Stimulated activated naive CD4-positive, alpha-beta T cell (primary cell): ENCODE data around the gene KCNIP1.

Experiments
- DNase-seq, 6 experiments: peaks; one replicate each; lab custom pipeline; 2025; lab: John Stamatoyannopoulos, UW

KCNIP1 gene

GRCh38 chr5:170483701-170484458, 19.9 kb upstream of the KCNIP1 start:
- DNase-seq, result no peak

- DNase-seq, result no peak
These were observed 19.4 kb upstream of the KCNIP1 start for GRCh38 chr5:170484459-170484831.

DNA sequence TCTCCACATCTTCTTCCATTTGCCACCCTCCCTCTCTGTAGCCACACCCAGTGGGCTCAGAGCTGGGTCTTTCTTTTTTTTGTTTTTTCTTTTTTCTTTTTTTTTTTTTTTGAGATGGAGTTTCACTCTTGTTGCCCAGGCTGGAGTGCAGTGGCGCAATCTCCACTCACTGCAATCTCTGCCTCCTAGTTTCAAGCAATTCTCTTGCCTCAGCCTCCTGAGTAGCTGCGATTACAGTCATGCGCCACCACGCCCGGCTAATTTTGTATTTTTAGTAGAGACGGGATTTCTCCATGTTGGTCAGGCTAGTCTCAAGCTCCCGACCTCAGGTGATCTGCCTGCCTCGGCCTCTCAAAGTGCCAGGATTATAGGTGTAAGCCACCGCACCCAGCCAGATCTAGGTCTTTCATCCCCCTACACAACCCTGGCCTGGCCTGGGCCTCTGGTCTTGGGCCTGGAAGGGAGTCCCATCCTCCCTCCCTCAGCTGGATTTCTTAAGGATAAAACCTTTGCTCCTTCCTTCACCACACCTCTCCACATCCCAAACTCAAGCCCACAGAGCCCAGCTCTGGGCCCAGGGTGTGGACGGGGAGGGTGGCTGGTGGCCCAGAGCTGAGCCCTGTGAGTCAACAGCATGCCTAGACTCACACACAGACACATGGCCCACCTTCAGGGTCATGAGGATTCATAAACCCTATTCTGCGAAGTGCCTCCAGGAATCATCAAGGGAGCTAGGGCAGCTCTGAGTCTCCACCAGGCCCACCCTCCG, 18.8 kb upstream of the KCNIP1 start:
- DNase-seq, result no peak

DNA sequence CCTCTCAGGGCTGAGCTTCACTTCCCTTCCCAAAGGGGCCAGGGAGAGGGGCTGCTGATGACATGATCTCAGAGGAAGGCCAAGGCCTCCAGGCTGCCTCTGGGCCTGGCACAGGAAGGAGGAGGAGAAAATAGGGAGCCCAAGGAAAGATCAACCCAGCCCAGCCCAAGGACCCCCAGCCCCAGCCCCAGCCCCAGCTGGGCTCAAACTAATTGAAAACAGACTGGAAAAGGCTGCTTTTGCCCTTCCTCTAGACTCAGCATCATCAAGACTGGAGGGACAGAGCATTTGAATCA, 18.3 kb upstream of the KCNIP1 start:
- no peak for DNase-seq

DNA sequence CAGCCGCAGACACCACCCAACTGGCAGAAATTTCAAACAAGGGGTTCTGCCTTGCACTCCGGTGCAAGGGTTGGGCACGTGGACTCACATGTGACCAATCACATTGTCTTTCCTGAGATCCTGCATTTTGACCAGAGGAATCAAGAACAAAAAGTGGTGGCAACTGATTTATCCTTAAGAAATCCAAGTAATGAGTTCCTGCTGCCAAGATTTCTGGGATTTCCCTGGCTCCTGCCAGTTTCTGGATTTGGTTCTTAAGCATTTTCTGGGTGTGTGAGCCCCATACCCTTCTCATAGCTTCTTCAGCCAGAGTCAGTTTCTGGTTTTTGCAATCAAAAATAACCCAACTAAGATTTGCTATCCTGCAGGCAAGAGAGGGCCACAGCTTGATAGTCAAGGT, 17.4 kb upstream of the KCNIP1 start:
- no peak for DNase-seq

GRCh38 chr5:170488570-170488969, 15.2 kb upstream of the KCNIP1 start:
- no peak for DNase-seq

- DNase-seq, result no peak
These were observed 14.6 kb upstream of the KCNIP1 start for GRCh38 chr5:170489199-170489598.

- DNase-seq, result no peak
These were observed 13.4 kb upstream of the KCNIP1 start for GRCh38 chr5:170490381-170490780.

DNA sequence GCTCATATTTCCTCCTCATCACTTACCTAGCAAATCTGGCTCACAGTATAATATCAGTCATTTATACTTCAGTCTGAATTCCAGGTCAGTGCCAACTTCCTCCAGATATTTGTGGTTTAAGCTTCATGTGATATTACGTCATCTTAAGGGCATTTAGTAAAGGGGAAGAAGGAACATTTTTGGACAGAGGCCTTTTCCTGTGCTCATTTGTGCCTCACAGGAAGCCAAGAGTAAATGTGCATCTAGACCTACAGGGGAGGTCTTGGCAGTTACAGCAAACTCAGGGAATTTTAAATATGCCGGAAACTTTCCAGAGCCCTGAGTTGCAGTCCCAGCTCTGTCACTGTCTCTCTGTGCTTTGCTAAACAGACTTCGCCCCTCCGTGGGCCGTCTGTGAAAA, 12.3 kb upstream of the KCNIP1 start:
- no peak for DNase-seq

DNA sequence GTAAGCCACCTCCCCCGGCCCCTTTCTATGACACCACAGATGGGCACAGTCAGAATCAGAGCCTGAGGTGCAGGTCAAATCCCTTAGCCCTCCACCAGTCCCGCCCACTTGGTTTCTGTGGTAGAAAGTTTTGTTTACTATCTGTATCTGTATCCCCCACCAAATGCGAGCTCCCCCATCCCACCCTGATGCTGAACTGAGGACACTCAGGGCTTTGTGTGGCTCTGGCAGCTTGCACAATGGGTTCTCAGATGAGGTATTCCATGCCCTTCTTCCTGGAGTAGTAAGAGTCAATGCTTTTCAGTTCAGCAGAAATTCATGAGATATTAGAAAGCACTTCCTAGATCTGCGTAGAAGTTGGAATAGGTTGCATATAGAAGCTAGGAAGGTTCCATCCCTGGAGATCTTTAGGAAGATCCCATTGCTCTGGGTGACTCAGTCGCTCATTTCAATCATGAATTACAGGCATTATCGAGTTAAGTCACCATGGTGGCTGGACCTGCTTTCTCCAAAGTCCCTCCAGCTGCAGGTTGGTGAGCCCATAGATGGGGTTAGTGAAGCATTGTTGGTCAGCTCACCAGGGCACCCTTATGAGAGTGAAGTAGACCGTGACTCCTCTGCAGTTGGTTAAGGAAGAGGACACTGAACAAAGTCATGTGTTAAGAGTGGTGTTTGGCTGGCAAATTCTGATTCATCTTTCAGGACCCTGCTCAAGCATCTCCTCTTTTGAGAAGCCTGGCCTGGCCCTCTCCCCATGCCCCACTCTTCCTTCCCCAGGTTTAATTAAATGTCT, 10.6 kb upstream of the KCNIP1 start:
- DNase-seq, result no peak

GRCh38 chr5:170494041-170494440, 9.8 kb upstream of the KCNIP1 start:
- no peak for DNase-seq

- DNase-seq, result no peak
These were observed 7.8 kb upstream of the KCNIP1 start for GRCh38 chr5:170495825-170496661.

DNA sequence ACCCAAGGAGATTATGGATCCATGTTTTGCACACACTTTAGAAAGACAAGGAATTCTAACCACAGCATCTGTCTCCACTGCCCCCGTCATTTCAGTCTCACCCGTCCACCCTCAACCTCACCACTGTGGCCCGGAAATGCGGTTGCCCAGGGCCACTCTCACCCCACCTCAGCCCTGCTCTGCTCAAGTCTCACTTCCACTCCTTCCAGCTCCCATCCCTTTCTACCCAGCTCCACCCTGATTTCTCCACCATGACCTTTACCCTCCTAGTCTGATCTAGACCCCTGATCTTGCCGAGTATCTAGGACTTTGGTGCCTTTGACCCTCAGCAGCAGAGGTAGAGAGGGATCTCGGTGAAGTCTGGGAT, 7.2 kb upstream of the KCNIP1 start:
- DNase-seq, result no peak

DNA sequence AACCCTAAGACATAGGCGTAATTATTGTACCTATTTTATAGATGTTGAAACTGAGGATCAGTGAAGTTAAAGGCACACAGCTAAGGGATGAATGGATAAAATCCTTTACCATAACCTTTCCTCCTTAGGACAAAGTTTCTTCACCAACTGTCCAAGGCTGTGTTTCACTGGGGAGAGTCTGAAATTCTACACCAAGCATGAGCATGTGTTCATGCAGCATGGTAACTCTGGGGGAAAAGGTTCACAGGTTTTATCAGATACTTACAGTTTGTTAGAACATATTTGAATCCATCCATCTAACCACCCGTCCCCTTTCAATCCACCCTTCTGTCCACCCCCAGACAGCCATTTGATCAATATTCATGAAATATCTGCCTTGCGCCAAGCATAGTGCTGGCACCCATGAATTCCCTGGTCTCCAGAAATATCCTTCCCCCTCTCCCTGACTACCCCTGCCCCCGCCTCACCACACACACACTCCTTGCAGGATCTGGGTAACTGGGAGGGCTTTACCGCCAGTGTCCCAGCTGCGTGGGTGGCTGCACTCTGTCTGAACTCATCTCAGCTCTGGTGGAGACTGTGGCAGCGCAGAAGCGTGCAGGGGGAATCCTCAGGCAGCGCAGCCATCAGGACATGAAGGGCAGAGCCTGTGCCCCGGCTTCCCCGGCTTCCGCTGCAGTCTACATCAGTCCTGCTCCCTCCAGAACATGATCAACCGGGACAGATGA, 6.3 kb upstream of the KCNIP1 start:
- no peak for DNase-seq

DNA sequence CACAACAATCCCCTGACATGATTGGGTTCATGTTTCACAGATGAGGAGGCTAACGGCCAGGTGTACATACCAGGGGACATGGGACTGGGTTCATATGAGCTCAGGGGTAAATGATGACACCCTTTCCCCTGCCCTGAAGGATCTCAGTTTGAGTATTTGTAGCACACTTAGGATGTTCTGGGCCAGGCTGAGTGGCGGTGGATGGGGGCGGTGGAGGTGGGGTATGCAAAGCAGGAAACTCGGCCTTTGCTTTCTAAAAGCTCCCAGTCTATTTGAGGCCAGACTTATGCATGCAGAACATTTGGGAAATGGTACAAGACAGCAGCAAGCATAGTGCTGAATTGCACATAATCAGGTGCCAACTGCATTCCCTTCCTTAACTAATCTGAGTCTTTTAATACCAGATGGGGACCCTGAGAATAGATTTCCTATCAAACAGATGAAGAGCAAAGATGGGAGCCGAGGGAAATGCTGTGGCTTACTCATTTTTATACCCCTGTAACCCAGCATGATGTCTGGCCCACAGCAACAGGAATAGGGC, 4.9 kb upstream of the KCNIP1 start:
- no peak for DNase-seq

GRCh38 chr5:170499621-170500020, 4.2 kb upstream of the KCNIP1 start:
- no peak for DNase-seq

DNA sequence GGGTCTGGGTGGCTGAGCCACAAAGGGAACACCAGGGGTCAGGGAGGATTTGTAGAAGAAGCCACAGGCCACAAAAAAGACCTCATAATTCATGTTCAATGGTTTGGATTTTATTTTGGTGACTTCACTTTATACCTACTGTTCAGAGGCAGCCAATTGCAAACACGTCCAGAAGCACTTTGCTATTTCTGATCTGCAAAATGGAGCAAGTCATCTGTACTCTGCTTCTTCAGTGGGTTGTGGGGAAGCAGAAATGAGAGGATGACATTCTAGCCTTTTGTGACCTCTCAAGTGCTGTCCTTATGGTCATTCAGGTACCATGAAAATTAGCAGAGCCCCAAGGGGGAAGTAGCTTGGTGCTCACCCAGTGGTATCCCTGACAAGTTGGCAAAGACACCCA, 2.5 kb upstream of the KCNIP1 start:
- no peak for DNase-seq

- DNase-seq, result no peak
These were observed 1.9 kb upstream of the KCNIP1 start for GRCh38 chr5:170501931-170502330.

DNA sequence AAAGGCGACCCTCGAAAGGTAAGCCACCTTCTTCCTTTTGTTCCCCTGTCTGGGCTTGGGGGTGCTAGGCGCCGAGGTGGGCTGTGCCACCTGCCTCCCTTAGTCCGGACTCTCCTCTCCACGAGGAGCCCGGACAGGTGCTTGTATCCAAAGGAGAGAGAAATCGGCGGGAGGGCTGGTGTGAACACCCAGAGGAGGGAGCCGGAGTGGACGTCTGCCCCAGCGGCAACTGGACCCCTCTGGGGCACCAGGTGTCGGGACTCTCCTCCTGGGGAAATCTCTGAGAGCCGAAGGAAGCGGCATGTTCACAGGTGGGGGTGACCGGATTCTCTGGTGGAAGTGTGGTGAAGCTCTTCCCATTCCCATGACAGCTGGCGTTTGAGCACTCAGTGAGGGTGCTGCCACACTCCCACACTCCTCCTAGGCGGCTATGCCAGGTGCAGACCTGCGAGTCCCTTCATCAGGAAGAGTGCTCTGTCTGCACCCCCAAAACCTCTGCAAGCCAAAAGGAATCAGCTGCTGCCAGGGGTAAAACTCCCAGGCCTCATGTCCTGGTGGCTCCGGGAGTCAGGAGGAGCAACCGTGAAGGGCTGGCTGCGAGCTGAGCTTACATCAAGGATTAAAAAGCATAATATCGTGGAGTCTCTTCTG, 921 bp downstream of the KCNIP1 start:
- no peak for DNase-seq

DNA sequence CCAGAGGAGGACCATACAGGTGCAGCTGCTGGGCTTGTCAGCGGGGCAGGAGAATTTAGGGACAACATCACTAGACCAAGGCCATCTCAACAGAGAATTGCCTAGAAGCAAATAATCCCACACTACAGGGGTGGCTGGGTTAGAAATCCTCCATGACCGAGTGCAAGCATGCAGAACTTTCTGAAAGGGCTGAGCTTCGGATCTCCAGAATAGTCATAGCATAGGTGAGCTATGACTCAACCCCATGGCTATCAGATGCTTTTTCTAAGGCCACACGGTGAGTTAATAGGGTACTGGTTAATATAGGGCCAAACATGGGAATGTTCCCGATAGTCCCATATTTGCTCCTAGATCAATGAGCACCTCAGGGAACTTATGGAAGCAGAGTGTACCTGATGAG, 4.2 kb downstream of the KCNIP1 start:
- no peak for DNase-seq
